ENCODE results near the gene DZIP1L.

The DZIP1L gene

GRCh38 chr3:138032567-138032966 is 82.8 kb downstream of the DZIP1L start:
- DNase-seq, result no peak

DNA sequence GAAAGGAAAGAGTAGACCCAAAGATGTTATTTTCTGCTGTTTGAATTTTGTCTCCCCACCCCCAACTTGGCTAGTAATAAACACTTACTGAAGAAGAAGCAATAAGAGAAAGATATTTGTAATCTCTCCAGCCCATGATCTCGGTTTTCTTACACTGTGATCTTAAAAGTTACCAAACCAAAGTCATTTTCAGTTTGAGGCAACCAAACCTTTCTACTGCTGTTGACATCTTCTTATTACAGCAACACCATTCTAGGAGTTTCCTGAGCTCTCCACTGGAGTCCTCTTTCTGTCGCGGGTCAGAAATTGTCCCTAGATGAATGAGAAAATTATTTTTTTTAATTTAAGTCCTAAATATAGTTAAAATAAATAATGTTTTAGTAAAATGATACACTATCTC is 83.9 kb downstream of the DZIP1L start:
- no peak for DNase-seq

GRCh38 chr3:138030734-138031280 is 84.6 kb downstream of the DZIP1L start:
- no peak for DNase-seq

DNA sequence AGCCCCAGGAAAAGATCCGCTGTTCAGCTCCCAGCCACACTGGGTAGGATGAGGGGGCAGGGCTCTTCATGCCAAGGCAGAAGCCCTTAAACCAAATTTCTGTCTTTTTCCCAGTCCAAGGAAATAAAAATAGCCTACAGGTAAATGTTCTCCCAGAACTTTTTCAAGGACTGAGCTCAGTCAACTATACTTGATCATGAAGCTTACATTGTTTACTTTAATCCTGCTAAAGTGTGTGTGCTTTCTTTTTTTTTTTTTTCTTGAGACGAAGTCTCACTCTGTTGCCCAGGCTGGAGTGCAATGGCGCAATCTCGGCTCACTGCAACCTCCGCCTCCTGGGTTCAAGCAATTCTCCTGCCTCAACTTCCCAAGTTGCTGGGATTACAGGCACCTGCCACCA is 87.6 kb downstream of the DZIP1L start:
- DNase-seq, result no peak

- DNase-seq, result no peak
Observed at GRCh38 chr3:138025553-138025952, 89.9 kb downstream of the DZIP1L start.

- no peak for DNase-seq
Observed at GRCh38 chr3:138023754-138024153, 91.7 kb downstream of the DZIP1L start.

- DNase-seq, result no peak
Observed at GRCh38 chr3:138019281-138020069, 95.9 kb downstream of the DZIP1L start.

DNA sequence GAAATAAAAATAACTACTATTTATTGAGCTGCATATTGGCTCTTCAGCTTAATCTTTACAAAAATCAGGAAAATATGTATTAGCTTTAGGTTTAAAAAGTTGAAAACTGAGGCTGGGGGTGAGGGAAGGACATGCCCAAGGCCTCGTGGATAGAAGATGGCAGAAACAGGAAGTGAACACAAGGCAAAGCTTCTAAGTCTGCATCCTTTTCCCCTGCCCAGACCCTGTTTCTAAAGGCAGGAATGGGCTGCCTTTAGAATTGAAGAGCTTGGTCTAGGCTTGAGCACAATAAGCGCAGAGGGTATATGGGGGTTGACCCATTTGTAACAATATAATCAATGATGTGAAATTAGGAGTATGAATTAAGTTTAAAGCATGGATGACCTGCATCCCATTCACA is 99.3 kb downstream of the DZIP1L start:
- no peak for DNase-seq

GRCh38 chr3:138012526-138012925 is 102.9 kb downstream of the DZIP1L start:
- no peak for DNase-seq
